ENCODE data around the gene ST6GALNAC3.
"Not testable (repeated sequence)": the region's sequence is repeated elsewhere in the genome, so short reads cannot be mapped to it uniquely, and the experiment has no call there.

Gene ST6GALNAC3

GRCh38 chr1:76084029-76084627, 9.6 kb downstream of the ST6GALNAC3 start:
- Mint-ChIP-seq H3K4me3 (no peak overlapping the region), H3K27me3 (no peaks in the 10 kb centered on the region), H3K36me3 (peaks cover 0 to 7% of the 10 kb centered on the region in 2 donors), H3K27ac (no peak overlapping the region), H3K4me1 (peaks cover 32 to 44% of the 10 kb centered on the region in 2 donors), H3K9me3 (peaks cover 0 to 2% of the 10 kb centered on the region in 2 donors)
- DNase-seq: no peak
- no peak for ATAC-seq (replicated peaks)

- H3K4me3 Mint-ChIP-seq: no peak overlapping the region
- DNase-seq: no peak
Measured at GRCh38 chr1:76084685-76085084, 10.1 kb downstream of the ST6GALNAC3 start.

GRCh38 chr1:76086109-76086508, 11.6 kb downstream of the ST6GALNAC3 start:
- Mint-ChIP-seq H3K4me1 (peaks cover 19 to 32% of the 10 kb centered on the region in 2 donors), H3K4me3 (no peak overlapping the region), H3K27me3 (no peaks in the 10 kb centered on the region), H3K36me3 (peaks cover 0 to 4% of the 10 kb centered on the region in 2 donors), H3K9me3 (peaks cover 0 to 2% of the 10 kb centered on the region in 2 donors), H3K27ac (no peak overlapping the region)
- DNase-seq: no peak
- ATAC-seq (replicated peaks): no peak

More at GRCh38 chr1:76084685-76085084, 10.1 kb downstream of the ST6GALNAC3 start:
- Mint-ChIP-seq H3K27ac (no peak overlapping the region), H3K36me3 (peaks cover 0 to 5% of the 10 kb centered on the region in 2 donors), H3K4me1 (peaks cover 28 to 40% of the 10 kb centered on the region in 2 donors), H3K27me3 (no peaks in the 10 kb centered on the region), H3K9me3 (peaks cover 0 to 2% of the 10 kb centered on the region in 2 donors)
- no peak for ATAC-seq (replicated peaks)

- H3K4me1 Mint-ChIP-seq: peaks cover 19 to 28% of the 10 kb centered on the region in 2 donors
- H3K27ac Mint-ChIP-seq: no peak overlapping the region
- H3K4me3 Mint-ChIP-seq: no peak overlapping the region
- no peaks in the 10 kb centered on the region for H3K27me3 Mint-ChIP-seq
- ATAC-seq (replicated peaks) (no peak), DNase-seq (no peak)
- peaks cover 0 to 2% of the 10 kb centered on the region in 2 donors for H3K9me3 Mint-ChIP-seq
- H3K36me3 Mint-ChIP-seq: peaks cover 0 to 4% of the 10 kb centered on the region in 2 donors
Measured at GRCh38 chr1:76086597-76086996, 12.1 kb downstream of the ST6GALNAC3 start.

GRCh38 chr1:76090283-76091203, 16.0 kb downstream of the ST6GALNAC3 start:
- H3K27ac Mint-ChIP-seq: no peak overlapping the region
- no peaks in the 10 kb centered on the region for H3K9me3 Mint-ChIP-seq
- H3K36me3 Mint-ChIP-seq: peaks cover 0 to 2% of the 10 kb centered on the region in 2 donors
- no peak overlapping the region for H3K4me3 Mint-ChIP-seq
- ATAC-seq (replicated peaks) (peak; percentile 56 to 71), DNase-seq (no peak)
- peaks cover 15 to 17% of the 10 kb centered on the region in 2 donors for H3K4me1 Mint-ChIP-seq
- H3K27me3 Mint-ChIP-seq: no peaks in the 10 kb centered on the region

- H3K27ac Mint-ChIP-seq: no peak overlapping the region
Measured at GRCh38 chr1:76092812-76093211, 18.3 kb downstream of the ST6GALNAC3 start.

GRCh38 chr1:76093522-76094312, 19.2 kb downstream of the ST6GALNAC3 start:
- Mint-ChIP-seq H3K27me3 (no peaks in the 10 kb centered on the region), H3K4me1 (peaks cover 10 to 12% of the 10 kb centered on the region in 2 donors), H3K36me3 (peaks cover 5 to 7% of the 10 kb centered on the region in 2 donors), H3K4me3 (no peak overlapping the region), H3K9me3 (peaks cover 0 to 2% of the 10 kb centered on the region in 2 donors), H3K27ac (no peak overlapping the region)
- ATAC-seq (replicated peaks): no peak
- no peak for DNase-seq

More at GRCh38 chr1:76092812-76093211, 18.3 kb downstream of the ST6GALNAC3 start:
- H3K4me3 Mint-ChIP-seq: no peak overlapping the region
- no peak for ATAC-seq (replicated peaks)
- no peaks in the 10 kb centered on the region for H3K27me3 Mint-ChIP-seq
- peaks cover 5 to 7% of the 10 kb centered on the region in 2 donors for H3K36me3 Mint-ChIP-seq
- no peak for DNase-seq
- H3K4me1 Mint-ChIP-seq: peaks cover 10 to 12% of the 10 kb centered on the region in 2 donors
- H3K9me3 Mint-ChIP-seq: peaks cover 0 to 2% of the 10 kb centered on the region in 2 donors

GRCh38 chr1:76095802-76096201, 21.3 kb downstream of the ST6GALNAC3 start:
- Mint-ChIP-seq H3K4me1 (peaks cover 6 to 8% of the 10 kb centered on the region in 2 donors), H3K36me3 (peaks cover 5 to 7% of the 10 kb centered on the region in 2 donors), H3K27ac (no peak overlapping the region), H3K9me3 (peaks cover 0 to 2% of the 10 kb centered on the region in 2 donors), H3K27me3 (no peaks in the 10 kb centered on the region), H3K4me3 (no peak overlapping the region)
- DNase-seq (no peak), ATAC-seq (replicated peaks) (no peak)

- H3K4me3 Mint-ChIP-seq; ATAC-seq (replicated peaks); DNase-seq; H3K36me3 Mint-ChIP-seq; H3K27ac Mint-ChIP-seq; H3K27me3 Mint-ChIP-seq; H3K9me3 Mint-ChIP-seq: not testable (repeated sequence)
- H3K4me1 Mint-ChIP-seq: peaks cover 9 to 15% of the 10 kb centered on the region in 2 donors
Measured at GRCh38 chr1:76097064-76097463, 22.5 kb downstream of the ST6GALNAC3 start.

- DNase-seq (no peak), ATAC-seq (replicated peaks) (no peak)
- H3K36me3 Mint-ChIP-seq: peaks cover 4 to 5% of the 10 kb centered on the region in 2 donors
- H3K9me3 Mint-ChIP-seq: peaks cover 0 to 2% of the 10 kb centered on the region in 2 donors
- peaks cover 12 to 24% of the 10 kb centered on the region in 2 donors for H3K4me1 Mint-ChIP-seq
- no peak overlapping the region for H3K4me3 Mint-ChIP-seq
- no peaks in the 10 kb centered on the region for H3K27me3 Mint-ChIP-seq
- no peak overlapping the region for H3K27ac Mint-ChIP-seq
Measured at GRCh38 chr1:76098845-76099244, 24.3 kb downstream of the ST6GALNAC3 start.

GRCh38 chr1:76101548-76101947, 27.0 kb downstream of the ST6GALNAC3 start:
- no peaks in the 10 kb centered on the region for H3K27me3 Mint-ChIP-seq
- no peak for DNase-seq
- H3K9me3 Mint-ChIP-seq: peaks cover 0 to 2% of the 10 kb centered on the region in 2 donors
- peaks cover 12 to 29% of the 10 kb centered on the region in 2 donors for H3K4me1 Mint-ChIP-seq
- peaks cover 9 to 11% of the 10 kb centered on the region in 2 donors for H3K36me3 Mint-ChIP-seq
- no peak overlapping the region for H3K27ac Mint-ChIP-seq
- no peak overlapping the region for H3K4me3 Mint-ChIP-seq
- ATAC-seq (replicated peaks): no peak

GRCh38 chr1:76102046-76102445, 27.5 kb downstream of the ST6GALNAC3 start:
- no peak for DNase-seq
- ATAC-seq (replicated peaks): no peak
- Mint-ChIP-seq H3K9me3 (peaks cover 0 to 2% of the 10 kb centered on the region in 2 donors), H3K4me1 (peaks cover 12 to 29% of the 10 kb centered on the region in 2 donors), H3K4me3 (no peak overlapping the region), H3K27ac (no peak overlapping the region), H3K36me3 (peaks cover 9 to 12% of the 10 kb centered on the region in 2 donors), H3K27me3 (no peaks in the 10 kb centered on the region)

GRCh38 chr1:76103034-76103433, 28.5 kb downstream of the ST6GALNAC3 start:
- H3K4me1 Mint-ChIP-seq: peaks cover 14 to 29% of the 10 kb centered on the region in 2 donors
- H3K27ac Mint-ChIP-seq: no peak overlapping the region
- H3K36me3 Mint-ChIP-seq: peaks cover 7% of the 10 kb centered on the region in 2 donors
- ATAC-seq (replicated peaks): no peak
- H3K4me3 Mint-ChIP-seq: no peak overlapping the region
- H3K27me3 Mint-ChIP-seq: no peaks in the 10 kb centered on the region
- no peak for DNase-seq
- no peaks in the 10 kb centered on the region for H3K9me3 Mint-ChIP-seq

- ATAC-seq (replicated peaks): no peak
Measured at GRCh38 chr1:76105372-76105771, 30.8 kb downstream of the ST6GALNAC3 start.

More at GRCh38 chr1:76105372-76105771, 30.8 kb downstream of the ST6GALNAC3 start:
- no peak for DNase-seq
- H3K27me3 Mint-ChIP-seq: no peaks in the 10 kb centered on the region
- no peak overlapping the region for H3K27ac Mint-ChIP-seq
- H3K9me3 Mint-ChIP-seq: no peaks in the 10 kb centered on the region
- H3K4me1 Mint-ChIP-seq: peaks cover 25 to 42% of the 10 kb centered on the region in 2 donors
- no peak overlapping the region for H3K4me3 Mint-ChIP-seq
- peaks cover 7% of the 10 kb centered on the region in 2 donors for H3K36me3 Mint-ChIP-seq

Data from stimulated activated naive B cell treated with anti-CD40 and anti-IgM and Interleukin-4, amounts not matched to agents 10 μg/mL and 1 μg/mL and 100 μg/mL, for 72 hours (primary cell).